Transverse colon (tissue), 4 donors: ENCODE data around the gene SCML1.

Experiments
- CTCF ChIP-seq, 5 experiments: fragments of 200-600 bp in 3 of 5; fragments of 450-650 bp in 2 of 5; sonication (generic) in 3 of 5; IDR thresholded peaks; 1 replicate in 2 of 5; 2 replicates in 3 of 5; pipeline ENCODE4 v1.5.1; 2016 to 2017; ENCODE audit warnings: antibody characterized with exemption in 5 of 5, inconsistent platforms in 3 of 5, mild to moderate bottlenecking in 2 of 5, moderate library complexity in 1 of 5
- POLR2A ChIP-seq: fragments of 450-650 bp; IDR thresholded peaks from one replicate; pipeline ENCODE4 v1.6.1; 2016; ENCODE audit warnings: antibody characterized with exemption, mild to moderate bottlenecking, moderate library complexity
- POLR2AphosphoS5 ChIP-seq, 3 donors: sonication (generic); formaldehyde crosslinking; IDR thresholded peaks; one replicate each; pipeline ENCODE4 v1.6.1; 2016; ENCODE audit warnings: antibody characterized with exemption in 3 of 3

DNA sequence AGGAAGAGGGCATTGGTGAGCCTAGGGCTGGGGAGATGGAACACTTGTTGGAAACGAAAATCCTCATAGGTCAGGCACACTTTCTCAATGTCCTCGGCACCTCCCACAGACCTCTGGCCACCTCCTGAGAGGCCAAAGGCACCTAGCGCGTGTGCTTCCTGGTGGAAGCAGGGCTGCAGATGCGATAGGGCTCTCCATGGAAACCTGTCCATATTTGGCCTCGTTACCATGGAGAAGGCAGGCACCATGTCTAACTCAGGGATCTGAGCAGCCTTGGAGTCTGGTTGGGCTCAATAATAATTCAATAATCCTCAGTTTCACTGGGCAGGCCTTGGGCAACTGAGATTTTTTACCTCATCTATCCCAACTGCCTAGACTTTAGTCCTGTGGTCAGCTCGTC, 65.5 kb downstream of the SCML1 start:
- TF ChIP-seq CTCF (IDR thresholded peaks at IDR 0.05) (no peak), POLR2A (no peak), POLR2AphosphoS5 (IDR thresholded peaks at IDR 0.05) (no peak)
